HepG2 (cell line): Measurements from ENCODE around the gene ATG13.

ENCODE experiments used
- BCL3 ChIP-seq: sonication (generic); formaldehyde crosslinking; IDR thresholded peaks from 2 replicates; pipeline ENCODE4 v1.5.1; 2020; ENCODE audit warnings: mild to moderate bottlenecking, missing genetic modification reagents, moderate library complexity
- CREB1 ChIP-seq, 2 experiments: fragments of 450-650 bp in 1 of 2; IDR thresholded peaks; 2 replicates each; pipeline ENCODE4 v1.6.1; 2016 to 2017; ENCODE audit warnings: control low read depth in 1 of 2, mild to moderate bottlenecking in 1 of 2, missing compliant biosample characterization in 1 of 2, missing genetic modification characterization in 1 of 2
- EP300 ChIP-seq, 3 experiments: sonication (generic) in 1 of 3; formaldehyde crosslinking in 1 of 3; IDR thresholded peaks; 2 replicates each; pipeline versions ENCODE4 v1.5.1 to v1.6.1; 2011 to 2020; ENCODE audit warnings: low read depth in 2 of 3, low read length in 2 of 3, borderline replicate concordance in 1 of 3, improper control_type of control experiment in 1 of 3, mild to moderate bottlenecking in 1 of 3, missing genetic modification reagents in 1 of 3, moderate library complexity in 1 of 3
- HOXA7 ChIP-seq: sonication (generic); formaldehyde crosslinking; IDR thresholded peaks from 2 replicates; pipeline ENCODE4 v1.8.1; 2022; ENCODE audit warnings: mild to moderate bottlenecking, missing genetic modification reagents, moderate library complexity
- PATZ1 ChIP-seq: sonication (generic); formaldehyde crosslinking; IDR thresholded peaks from 2 replicates; pipeline ENCODE4 v1.4.0; 2020; ENCODE audit warnings: missing genetic modification reagents
- POLR2AphosphoS5 ChIP-seq: IDR thresholded peaks from 2 replicates; pipeline ENCODE4 v1.6.1; 2012; ENCODE audit warnings: low read depth, low read length
- TBP ChIP-seq: sonication (generic); formaldehyde crosslinking; IDR thresholded peaks from 2 replicates; pipeline ENCODE4 v1.5.0; 2020; ENCODE audit warnings: missing genetic modification reagents
- ZNF670 ChIP-seq: sonication (generic); formaldehyde crosslinking; IDR thresholded peaks from 2 replicates; pipeline ENCODE4 v1.8.0; 2022; ENCODE audit warnings: mild to moderate bottlenecking, missing genetic modification reagents, borderline replicate concordance
- TF ChIP-seq, protein P1 (sequence below): sonication (generic); formaldehyde crosslinking; IDR thresholded peaks from 2 replicates; pipeline ENCODE4 v1.5.0; 2020; ENCODE audit warnings: mild to moderate bottlenecking, missing genetic modification reagents, moderate library complexity
- TF ChIP-seq, protein P2 (sequence below): sonication (generic); formaldehyde crosslinking; IDR thresholded peaks from 2 replicates; pipeline ENCODE4 v1.5.0; 2020; ENCODE audit warnings: missing genetic modification reagents
- TF ChIP-seq, protein P3 (sequence below): sonication (generic); formaldehyde crosslinking; IDR thresholded peaks from 2 replicates; pipeline ENCODE4 v1.4.0; 2020; ENCODE audit warnings: missing genetic modification reagents

- no peak for TF ChIP-seq BCL3 (CRISPR knock-in tag)
- no peak for TF ChIP-seq HOXA7 (CRISPR knock-in tag)
- TF ChIP-seq EP300 (IDR thresholded peaks at IDR 0.05; ENCODE audit: low read depth in 2 of 2, low read length in 2 of 2), result no peak
- no peak for TF ChIP-seq EP300 (CRISPR knock-in tag; IDR thresholded peaks at IDR 0.05; ENCODE audit: borderline replicate concordance)
- TF ChIP-seq TBP, result no peak
- TF ChIP-seq CREB1 (IDR thresholded peaks at IDR 0.05), result no peak
- TF ChIP-seq CREB1 (CRISPR knock-in tag; IDR thresholded peaks at IDR 0.05), result no peak
- TF ChIP-seq, protein P1, sequence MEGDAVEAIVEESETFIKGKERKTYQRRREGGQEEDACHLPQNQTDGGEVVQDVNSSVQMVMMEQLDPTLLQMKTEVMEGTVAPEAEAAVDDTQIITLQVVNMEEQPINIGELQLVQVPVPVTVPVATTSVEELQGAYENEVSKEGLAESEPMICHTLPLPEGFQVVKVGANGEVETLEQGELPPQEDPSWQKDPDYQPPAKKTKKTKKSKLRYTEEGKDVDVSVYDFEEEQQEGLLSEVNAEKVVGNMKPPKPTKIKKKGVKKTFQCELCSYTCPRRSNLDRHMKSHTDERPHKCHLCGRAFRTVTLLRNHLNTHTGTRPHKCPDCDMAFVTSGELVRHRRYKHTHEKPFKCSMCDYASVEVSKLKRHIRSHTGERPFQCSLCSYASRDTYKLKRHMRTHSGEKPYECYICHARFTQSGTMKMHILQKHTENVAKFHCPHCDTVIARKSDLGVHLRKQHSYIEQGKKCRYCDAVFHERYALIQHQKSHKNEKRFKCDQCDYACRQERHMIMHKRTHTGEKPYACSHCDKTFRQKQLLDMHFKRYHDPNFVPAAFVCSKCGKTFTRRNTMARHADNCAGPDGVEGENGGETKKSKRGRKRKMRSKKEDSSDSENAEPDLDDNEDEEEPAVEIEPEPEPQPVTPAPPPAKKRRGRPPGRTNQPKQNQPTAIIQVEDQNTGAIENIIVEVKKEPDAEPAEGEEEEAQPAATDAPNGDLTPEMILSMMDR (CRISPR knock-in tag), result no peak
- no peak for TF ChIP-seq ZNF670 (CRISPR knock-in tag)
- TF ChIP-seq POLR2AphosphoS5, result no peak
- TF ChIP-seq, protein P2, sequence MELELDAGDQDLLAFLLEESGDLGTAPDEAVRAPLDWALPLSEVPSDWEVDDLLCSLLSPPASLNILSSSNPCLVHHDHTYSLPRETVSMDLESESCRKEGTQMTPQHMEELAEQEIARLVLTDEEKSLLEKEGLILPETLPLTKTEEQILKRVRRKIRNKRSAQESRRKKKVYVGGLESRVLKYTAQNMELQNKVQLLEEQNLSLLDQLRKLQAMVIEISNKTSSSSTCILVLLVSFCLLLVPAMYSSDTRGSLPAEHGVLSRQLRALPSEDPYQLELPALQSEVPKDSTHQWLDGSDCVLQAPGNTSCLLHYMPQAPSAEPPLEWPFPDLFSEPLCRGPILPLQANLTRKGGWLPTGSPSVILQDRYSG (CRISPR knock-in tag), result no peak
- TF ChIP-seq PATZ1, result no peak
- TF ChIP-seq, protein P3, sequence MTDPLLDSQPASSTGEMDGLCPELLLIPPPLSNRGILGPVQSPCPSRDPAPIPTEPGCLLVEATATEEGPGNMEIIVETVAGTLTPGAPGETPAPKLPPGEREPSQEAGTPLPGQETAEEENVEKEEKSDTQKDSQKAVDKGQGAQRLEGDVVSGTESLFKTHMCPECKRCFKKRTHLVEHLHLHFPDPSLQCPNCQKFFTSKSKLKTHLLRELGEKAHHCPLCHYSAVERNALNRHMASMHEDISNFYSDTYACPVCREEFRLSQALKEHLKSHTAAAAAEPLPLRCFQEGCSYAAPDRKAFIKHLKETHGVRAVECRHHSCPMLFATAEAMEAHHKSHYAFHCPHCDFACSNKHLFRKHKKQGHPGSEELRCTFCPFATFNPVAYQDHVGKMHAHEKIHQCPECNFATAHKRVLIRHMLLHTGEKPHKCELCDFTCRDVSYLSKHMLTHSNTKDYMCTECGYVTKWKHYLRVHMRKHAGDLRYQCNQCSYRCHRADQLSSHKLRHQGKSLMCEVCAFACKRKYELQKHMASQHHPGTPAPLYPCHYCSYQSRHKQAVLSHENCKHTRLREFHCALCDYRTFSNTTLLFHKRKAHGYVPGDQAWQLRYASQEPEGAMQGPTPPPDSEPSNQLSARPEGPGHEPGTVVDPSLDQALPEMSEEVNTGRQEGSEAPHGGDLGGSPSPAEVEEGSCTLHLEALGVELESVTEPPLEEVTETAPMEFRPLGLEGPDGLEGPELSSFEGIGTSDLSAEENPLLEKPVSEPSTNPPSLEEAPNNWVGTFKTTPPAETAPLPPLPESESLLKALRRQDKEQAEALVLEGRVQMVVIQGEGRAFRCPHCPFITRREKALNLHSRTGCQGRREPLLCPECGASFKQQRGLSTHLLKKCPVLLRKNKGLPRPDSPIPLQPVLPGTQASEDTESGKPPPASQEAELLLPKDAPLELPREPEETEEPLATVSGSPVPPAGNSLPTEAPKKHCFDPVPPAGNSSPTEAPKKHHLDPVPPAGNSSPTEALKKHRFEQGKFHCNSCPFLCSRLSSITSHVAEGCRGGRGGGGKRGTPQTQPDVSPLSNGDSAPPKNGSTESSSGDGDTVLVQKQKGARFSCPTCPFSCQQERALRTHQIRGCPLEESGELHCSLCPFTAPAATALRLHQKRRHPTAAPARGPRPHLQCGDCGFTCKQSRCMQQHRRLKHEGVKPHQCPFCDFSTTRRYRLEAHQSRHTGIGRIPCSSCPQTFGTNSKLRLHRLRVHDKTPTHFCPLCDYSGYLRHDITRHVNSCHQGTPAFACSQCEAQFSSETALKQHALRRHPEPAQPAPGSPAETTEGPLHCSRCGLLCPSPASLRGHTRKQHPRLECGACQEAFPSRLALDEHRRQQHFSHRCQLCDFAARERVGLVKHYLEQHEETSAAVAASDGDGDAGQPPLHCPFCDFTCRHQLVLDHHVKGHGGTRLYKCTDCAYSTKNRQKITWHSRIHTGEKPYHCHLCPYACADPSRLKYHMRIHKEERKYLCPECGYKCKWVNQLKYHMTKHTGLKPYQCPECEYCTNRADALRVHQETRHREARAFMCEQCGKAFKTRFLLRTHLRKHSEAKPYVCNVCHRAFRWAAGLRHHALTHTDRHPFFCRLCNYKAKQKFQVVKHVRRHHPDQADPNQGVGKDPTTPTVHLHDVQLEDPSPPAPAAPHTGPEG (CRISPR knock-in tag), result no peak
Measured at GRCh38 chr11:46640036-46640788, 22.9 kb downstream of the ATG13 start.
